ENCODE results near the gene CPNE8.

Gene CPNE8

GRCh38 chr12:38817942-38818341 lies 87.4 kb downstream of the CPNE8 start:
- Mint-ChIP-seq H3K27ac (no peak overlapping the region), H3K4me1 (no peaks in the 10 kb centered on the region), H3K27me3 (no peaks in the 10 kb centered on the region), H3K9me3 (peaks cover 7% of the 10 kb centered on the region), H3K36me3 (peaks cover 4% of the 10 kb centered on the region), H3K4me3 (no peak overlapping the region)

- no peak overlapping the region for H3K4me3 Mint-ChIP-seq
- H3K4me1 Mint-ChIP-seq: no peaks in the 10 kb centered on the region
- H3K27ac Mint-ChIP-seq: no peak overlapping the region
- H3K27me3 Mint-ChIP-seq: no peaks in the 10 kb centered on the region
- peaks cover 11% of the 10 kb centered on the region for H3K9me3 Mint-ChIP-seq
- H3K36me3 Mint-ChIP-seq: peaks cover 5% of the 10 kb centered on the region
These were observed 91.5 kb downstream of the CPNE8 start for GRCh38 chr12:38813923-38814322.

GRCh38 chr12:38811814-38812356 lies 93.5 kb downstream of the CPNE8 start:
- no peak overlapping the region for H3K4me3 Mint-ChIP-seq
- H3K36me3 Mint-ChIP-seq: peaks cover 5% of the 10 kb centered on the region
- no peaks in the 10 kb centered on the region for H3K27me3 Mint-ChIP-seq
- H3K27ac Mint-ChIP-seq: no peak overlapping the region
- H3K9me3 Mint-ChIP-seq: peaks cover 11% of the 10 kb centered on the region
- H3K4me1 Mint-ChIP-seq: no peaks in the 10 kb centered on the region

- Mint-ChIP-seq H3K4me1 (no peaks in the 10 kb centered on the region), H3K4me3 (no peak overlapping the region), H3K27ac (no peak overlapping the region), H3K27me3 (no peaks in the 10 kb centered on the region), H3K9me3 (peaks cover 11% of the 10 kb centered on the region), H3K36me3 (peaks cover 5% of the 10 kb centered on the region)
These were observed 95.6 kb downstream of the CPNE8 start for GRCh38 chr12:38809832-38810231.

- no peaks in the 10 kb centered on the region for H3K27me3 Mint-ChIP-seq
- peaks cover 5% of the 10 kb centered on the region for H3K4me1 Mint-ChIP-seq
- H3K9me3 Mint-ChIP-seq: peaks cover 34% of the 10 kb centered on the region
- H3K4me3 Mint-ChIP-seq: no peak overlapping the region
- H3K36me3 Mint-ChIP-seq: peaks cover 13% of the 10 kb centered on the region
- no peak overlapping the region for H3K27ac Mint-ChIP-seq
These were observed 117.3 kb downstream of the CPNE8 start for GRCh38 chr12:38788106-38788505.

- H3K4me1 Mint-ChIP-seq: peaks cover 7% of the 10 kb centered on the region
- H3K4me3 Mint-ChIP-seq: peak overlapping the region; percentile 51
- H3K9me3 Mint-ChIP-seq: peaks cover 34% of the 10 kb centered on the region
- H3K27ac Mint-ChIP-seq: peak overlapping the region; percentile 70
- H3K36me3 Mint-ChIP-seq: peaks cover 10% of the 10 kb centered on the region
- H3K27me3 Mint-ChIP-seq: no peaks in the 10 kb centered on the region
These were observed 120.0 kb downstream of the CPNE8 start for GRCh38 chr12:38785381-38785780.

GRCh38 chr12:38783304-38783703 lies 122.1 kb downstream of the CPNE8 start:
- no peak overlapping the region for H3K27ac Mint-ChIP-seq
- H3K4me3 Mint-ChIP-seq: no peak overlapping the region
- H3K27me3 Mint-ChIP-seq: no peaks in the 10 kb centered on the region
- H3K9me3 Mint-ChIP-seq: peaks cover 21% of the 10 kb centered on the region
- H3K4me1 Mint-ChIP-seq: peaks cover 7% of the 10 kb centered on the region
- H3K36me3 Mint-ChIP-seq: peaks cover 12% of the 10 kb centered on the region

GRCh38 chr12:38782359-38782758 lies 123.0 kb downstream of the CPNE8 start:
- no peak overlapping the region for H3K27ac Mint-ChIP-seq
- H3K36me3 Mint-ChIP-seq: peaks cover 12% of the 10 kb centered on the region
- peaks cover 7% of the 10 kb centered on the region for H3K4me1 Mint-ChIP-seq
- H3K9me3 Mint-ChIP-seq: peaks cover 21% of the 10 kb centered on the region
- H3K27me3 Mint-ChIP-seq: no peaks in the 10 kb centered on the region
- no peak overlapping the region for H3K4me3 Mint-ChIP-seq

GRCh38 chr12:38776647-38777046 lies 128.7 kb downstream of the CPNE8 start:
- Mint-ChIP-seq H3K9me3 (peaks cover 9% of the 10 kb centered on the region), H3K4me1 (peaks cover 13% of the 10 kb centered on the region), H3K27ac (no peak overlapping the region), H3K27me3 (no peaks in the 10 kb centered on the region), H3K4me3 (no peak overlapping the region), H3K36me3 (peaks cover 4% of the 10 kb centered on the region)

- Mint-ChIP-seq H3K4me1 (peaks cover 14% of the 10 kb centered on the region), H3K4me3 (no peak overlapping the region), H3K27ac (peak overlapping the region; percentile 51), H3K9me3 (peaks cover 7% of the 10 kb centered on the region), H3K36me3 (peaks cover 3% of the 10 kb centered on the region), H3K27me3 (no peaks in the 10 kb centered on the region)
These were observed 129.9 kb downstream of the CPNE8 start for GRCh38 chr12:38775457-38775856.

GRCh38 chr12:38772437-38772836 lies 133.0 kb downstream of the CPNE8 start:
- Mint-ChIP-seq H3K4me1 (peaks cover 14% of the 10 kb centered on the region), H3K9me3 (no peaks in the 10 kb centered on the region), H3K4me3 (peak overlapping the region; percentile 5), H3K27me3 (no peaks in the 10 kb centered on the region), H3K36me3 (no peaks in the 10 kb centered on the region), H3K27ac (no peak overlapping the region)

GRCh38 chr12:38771871-38772270 lies 133.5 kb downstream of the CPNE8 start:
- Mint-ChIP-seq H3K9me3 (no peaks in the 10 kb centered on the region), H3K36me3 (no peaks in the 10 kb centered on the region), H3K27ac (peak overlapping the region; percentile 17), H3K4me1 (peaks cover 14% of the 10 kb centered on the region), H3K4me3 (peak overlapping the region; percentile 47), H3K27me3 (no peaks in the 10 kb centered on the region)

GRCh38 chr12:38761636-38762342 lies 143.6 kb downstream of the CPNE8 start:
- H3K27ac Mint-ChIP-seq: no peak overlapping the region
- no peaks in the 10 kb centered on the region for H3K4me1 Mint-ChIP-seq
- peaks cover 6% of the 10 kb centered on the region for H3K9me3 Mint-ChIP-seq
- no peaks in the 10 kb centered on the region for H3K27me3 Mint-ChIP-seq
- H3K36me3 Mint-ChIP-seq: peaks cover 3% of the 10 kb centered on the region
- H3K4me3 Mint-ChIP-seq: no peak overlapping the region

- Mint-ChIP-seq H3K9me3 (peaks cover 6% of the 10 kb centered on the region), H3K4me3 (no peak overlapping the region), H3K36me3 (peaks cover 3% of the 10 kb centered on the region), H3K27ac (no peak overlapping the region), H3K4me1 (no peaks in the 10 kb centered on the region), H3K27me3 (no peaks in the 10 kb centered on the region)
These were observed 144.3 kb downstream of the CPNE8 start for GRCh38 chr12:38761111-38761510.

GRCh38 chr12:38759621-38760020 lies 145.8 kb downstream of the CPNE8 start:
- H3K9me3 Mint-ChIP-seq: peaks cover 6% of the 10 kb centered on the region

GRCh38 chr12:38746744-38747143 lies 158.6 kb downstream of the CPNE8 start:
- Mint-ChIP-seq H3K27ac (no peak overlapping the region), H3K9me3 (peaks cover 4% of the 10 kb centered on the region), H3K27me3 (no peaks in the 10 kb centered on the region), H3K4me3 (no peak overlapping the region), H3K4me1 (no peaks in the 10 kb centered on the region), H3K36me3 (peaks cover 2% of the 10 kb centered on the region)

More at GRCh38 chr12:38759621-38760020, 145.8 kb downstream of the CPNE8 start:
- Mint-ChIP-seq H3K27ac (no peak overlapping the region), H3K4me1 (no peaks in the 10 kb centered on the region), H3K27me3 (no peaks in the 10 kb centered on the region), H3K36me3 (peaks cover 3% of the 10 kb centered on the region), H3K4me3 (no peak overlapping the region)
